HepG2 (cell line): ENCODE data around the gene ZDHHC14. TPM values are rescaled to one million over a fixed set of nuclear protein-coding genes. Genes with fewer than 3 reads are reported as not detected.
"Not testable (repeated sequence)": the region's sequence is repeated elsewhere in the genome, so short reads cannot be mapped to it uniquely, and the experiment has no call there.

ENCODE experiments used
- ATAC-seq: fragments of 200-7000 bp; cut with Tn5 transposase; 3 replicates; pipeline ENCODE4 v1.9.1; 2020; ENCODE audit warnings: mild to moderate bottlenecking, moderate library complexity
- BruUV-seq: library from RNA; stranded (reverse); fragments of 400-500 nt; replicated peaks from 2 replicates; lab custom pipeline; 2021; lab: Mats Ljungman, UMichigan
- CTCF ChIA-PET: fragments of 300-600 bp; formaldehyde crosslinking; extraction: SDS; loops from one replicate; lab custom pipeline; 2021; ENCODE audit warnings: low total read pairs, inconsistent platforms, low intra/inter-chr PET ratio; lab: Yijun Ruan, JAX
- POLR2A ChIA-PET: fragments of 350-600 bp; sonication (Branson Sonifier 250); formaldehyde crosslinking; loops from one replicate; lab custom pipeline; 2020; ENCODE audit warnings: antibody characterized with exemption, inconsistent platforms; lab: Yijun Ruan, JAX
- DNase-seq: peaks from one replicate; pipeline ENCODE4 v3.0.0-alpha.2; 2015; ENCODE audit warnings: low spot score
- FAIRE-seq: peaks from 3 replicates; lab custom pipeline; 2011; peaks lifted over from hg19 to GRCh38; lab: Jason Lieb, UNC
- H2AFZ ChIP-seq: one replicate; pipeline ENCODE4 v1.6.1; 2011; ENCODE audit warnings: low read length, inconsistent platforms
- H3K27ac ChIP-seq: fragments of 300-600 bp; 3 replicates; pipeline ENCODE4 v1.8.0; 2011; ENCODE audit warnings: mixed run types, mild to moderate bottlenecking, mixed read lengths, low read length, inconsistent platforms; ENCODE audit not compliant: insufficient read depth; ENCODE audit errors: extremely low read length
- H3K27me3 ChIP-seq, 2 experiments: fragments of 200-600 bp in 1 of 2; 2 replicates in 1 of 2; 3 replicates in 1 of 2; pipeline versions ENCODE4 v1.6.0 to v1.8.0; 2011; ENCODE audit warnings: low read length in 2 of 2, mild to moderate bottlenecking in 2 of 2, moderate library complexity in 2 of 2, inconsistent platforms in 1 of 2; ENCODE audit not compliant: insufficient read depth in 2 of 2, control insufficient read depth in 1 of 2
- H3K36me3 ChIP-seq, 2 experiments: fragments of 200-600 bp in 1 of 2; replicated peaks in 1 of 2; 2 replicates in 1 of 2; 3 replicates in 1 of 2; pipeline versions ENCODE4 v1.5.1 to v1.8.0; 2011; ENCODE audit warnings: low read length in 2 of 2, inconsistent platforms in 1 of 2; ENCODE audit not compliant: insufficient read depth in 2 of 2, control insufficient read depth in 1 of 2
- H3K4me1 ChIP-seq: 2 replicates; pipeline ENCODE4 v1.5.1; 2012; ENCODE audit warnings: low read length, inconsistent platforms; ENCODE audit not compliant: insufficient read depth
- H3K4me2 ChIP-seq: 2 replicates; pipeline ENCODE4 v1.6.0; 2011; ENCODE audit warnings: low read depth, low read length, inconsistent platforms
- H3K4me3 ChIP-seq, 3 experiments: fragments of 200-600 bp in 1 of 3; sonication (generic), shearing (Covaris generic) in 1 of 3; replicated peaks in 1 of 3; 2 replicates each; pipeline ENCODE4 v1.5.1; 2011 to 2016; ENCODE audit warnings: low read length in 3 of 3, inconsistent platforms in 2 of 3, low read depth in 2 of 3, mild to moderate bottlenecking in 2 of 3, control low read depth in 1 of 3, mixed read lengths in 1 of 3; ENCODE audit not compliant: insufficient read depth in 1 of 3
- H3K79me2 ChIP-seq: one replicate; pipeline ENCODE4 v1.6.1; 2011; ENCODE audit warnings: low read length, inconsistent platforms; ENCODE audit not compliant: insufficient read depth
- H3K9ac ChIP-seq: 2 replicates; pipeline ENCODE4 v1.6.0; 2011; ENCODE audit warnings: mild to moderate bottlenecking, low read depth, low read length, inconsistent platforms; ENCODE audit not compliant: insufficient read depth
- H3K9me3 ChIP-seq: 2 replicates; pipeline ENCODE4 v1.5.1; 2012; ENCODE audit warnings: mild to moderate bottlenecking, low read length
- H4K20me1 ChIP-seq: 2 replicates; pipeline ENCODE4 v1.6.0; 2011; ENCODE audit warnings: inconsistent platforms, mild to moderate bottlenecking, low read length, moderate library complexity; ENCODE audit not compliant: insufficient read depth
- ARID2 ChIP-seq: sonication (generic); formaldehyde crosslinking; IDR thresholded peaks from 2 replicates; pipeline ENCODE4 v1.8.1; 2022; ENCODE audit warnings: mild to moderate bottlenecking, missing genetic modification reagents, borderline replicate concordance
- LCORL ChIP-seq, 2 experiments: fragments of 450-650 bp in 1 of 2; sonication (generic) in 1 of 2; formaldehyde crosslinking in 1 of 2; IDR thresholded peaks; 2 replicates each; pipeline versions ENCODE4 v1.5.0 to v1.6.1; 2017 to 2020; ENCODE audit warnings: antibody characterized with exemption in 1 of 2, missing genetic modification reagents in 1 of 2
- MNT ChIP-seq: fragments of 450-650 bp; IDR thresholded peaks from 2 replicates; pipeline ENCODE4 v1.6.1; 2016
- NCOA1 ChIP-seq: sonication (generic); formaldehyde crosslinking; IDR thresholded peaks from 2 replicates; pipeline ENCODE4 v1.9.0; 2021; ENCODE audit warnings: missing genetic modification reagents
- WIZ ChIP-seq: sonication (generic); formaldehyde crosslinking; IDR thresholded peaks from 2 replicates; pipeline ENCODE4 v1.5.1; 2020; ENCODE audit warnings: mild to moderate bottlenecking, missing genetic modification reagents
- WGBS: methylation state at CpG from one replicate; pipeline ENCODE4 v1.1.6; 2017; ENCODE audit warnings: low lambda C conversion rate; 5-methylcytosine and 5-hydroxymethylcytosine counted together
- in situ Hi-C: cut with HindIII; loops from 2 replicates; pipeline ENCODE4 v1.10.0; 2017; ENCODE audit warnings: low pct_unique_long_range_greater_than_20kb; ENCODE audit not compliant: extremely low pct_ligation_motif_present
- intact Hi-C: fragments of 100-400 bp; cut with micrococcal nuclease; formaldehyde crosslinking; loops from one replicate; pipeline ENCODE4 v1.10.0; 2022; ENCODE audit not compliant: unreplicated experiment
- polyA plus RNA-seq, 8 experiments: library from polyadenylated mRNA; depleted of rRNA in 3 of 8; stranded (reverse) in 7 of 8; unstranded in 1 of 8; fragments of >200 nt; fragmentation: Illumina TruSeq in 4 of 8; extraction: Trizol in 4 of 8; gene quantifications; 2 replicates each; pipeline versions ENCODE4 v1.2.1 to v1.2.3, GENCODE V29; 2011 to 2016; ENCODE audit warnings: low read depth in 4 of 8, missing spikeins in 1 of 8, mixed read lengths in 1 of 8; ENCODE audit not compliant: insufficient read depth in 1 of 8
- total RNA-seq, 5 experiments: library from RNA; depleted of rRNA; stranded (reverse); fragments of >200 nt; fragmentation: Illumina TruSeq; extraction: Trizol; gene quantifications; 2 replicates each; pipeline ENCODE4 v1.2.3, GENCODE V29; 2016; ENCODE audit warnings: low read depth in 1 of 5
- TF ChIP-seq, protein P1 (sequence below): sonication (generic); formaldehyde crosslinking; IDR thresholded peaks from 2 replicates; pipeline ENCODE4 v1.5.1; 2020; ENCODE audit warnings: mild to moderate bottlenecking, missing genetic modification reagents, moderate library complexity

Gene ZDHHC14
- total and polyA plus RNA-seq, 2 of the 13 experiments (the other 11 are each of a cell fraction or from before 2014, with no cell fraction given), result 3.7 to 9.5 TPM

GRCh38 chr6:157587127-157587926, 206.3 kb downstream of the ZDHHC14 start (continued):
- no peak for TF ChIP-seq LCORL (IDR thresholded peaks at IDR 0.05)
- TF ChIP-seq LCORL (CRISPR knock-in tag; IDR thresholded peaks at IDR 0.05), result peak; percentile 25; the same call in 1 of the 2 replicates
- TF ChIP-seq, protein P1, sequence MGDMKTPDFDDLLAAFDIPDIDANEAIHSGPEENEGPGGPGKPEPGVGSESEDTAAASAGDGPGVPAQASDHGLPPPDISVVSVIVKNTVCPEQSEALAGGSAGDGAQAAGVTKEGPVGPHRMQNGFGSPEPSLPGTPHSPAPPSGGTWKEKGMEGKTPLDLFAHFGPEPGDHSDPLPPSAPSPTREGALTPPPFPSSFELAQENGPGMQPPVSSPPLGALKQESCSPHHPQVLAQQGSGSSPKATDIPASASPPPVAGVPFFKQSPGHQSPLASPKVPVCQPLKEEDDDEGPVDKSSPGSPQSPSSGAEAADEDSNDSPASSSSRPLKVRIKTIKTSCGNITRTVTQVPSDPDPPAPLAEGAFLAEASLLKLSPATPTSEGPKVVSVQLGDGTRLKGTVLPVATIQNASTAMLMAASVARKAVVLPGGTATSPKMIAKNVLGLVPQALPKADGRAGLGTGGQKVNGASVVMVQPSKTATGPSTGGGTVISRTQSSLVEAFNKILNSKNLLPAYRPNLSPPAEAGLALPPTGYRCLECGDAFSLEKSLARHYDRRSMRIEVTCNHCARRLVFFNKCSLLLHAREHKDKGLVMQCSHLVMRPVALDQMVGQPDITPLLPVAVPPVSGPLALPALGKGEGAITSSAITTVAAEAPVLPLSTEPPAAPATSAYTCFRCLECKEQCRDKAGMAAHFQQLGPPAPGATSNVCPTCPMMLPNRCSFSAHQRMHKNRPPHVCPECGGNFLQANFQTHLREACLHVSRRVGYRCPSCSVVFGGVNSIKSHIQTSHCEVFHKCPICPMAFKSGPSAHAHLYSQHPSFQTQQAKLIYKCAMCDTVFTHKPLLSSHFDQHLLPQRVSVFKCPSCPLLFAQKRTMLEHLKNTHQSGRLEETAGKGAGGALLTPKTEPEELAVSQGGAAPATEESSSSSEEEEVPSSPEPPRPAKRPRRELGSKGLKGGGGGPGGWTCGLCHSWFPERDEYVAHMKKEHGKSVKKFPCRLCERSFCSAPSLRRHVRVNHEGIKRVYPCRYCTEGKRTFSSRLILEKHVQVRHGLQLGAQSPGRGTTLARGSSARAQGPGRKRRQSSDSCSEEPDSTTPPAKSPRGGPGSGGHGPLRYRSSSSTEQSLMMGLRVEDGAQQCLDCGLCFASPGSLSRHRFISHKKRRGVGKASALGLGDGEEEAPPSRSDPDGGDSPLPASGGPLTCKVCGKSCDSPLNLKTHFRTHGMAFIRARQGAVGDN (CRISPR knock-in tag), result peak; percentile 25; the same call in 1 of the 2 replicates
- no peak for TF ChIP-seq WIZ (CRISPR knock-in tag)
- 0 out of 2 replicates have a peak, but pooled peaks have one; percentile 27 for TF ChIP-seq ARID2
- TF ChIP-seq NCOA1 (CRISPR knock-in tag), result 0 out of 2 replicates have a peak, but pooled peaks have one; percentile 54
- TF ChIP-seq MNT, result no peak

DNA sequence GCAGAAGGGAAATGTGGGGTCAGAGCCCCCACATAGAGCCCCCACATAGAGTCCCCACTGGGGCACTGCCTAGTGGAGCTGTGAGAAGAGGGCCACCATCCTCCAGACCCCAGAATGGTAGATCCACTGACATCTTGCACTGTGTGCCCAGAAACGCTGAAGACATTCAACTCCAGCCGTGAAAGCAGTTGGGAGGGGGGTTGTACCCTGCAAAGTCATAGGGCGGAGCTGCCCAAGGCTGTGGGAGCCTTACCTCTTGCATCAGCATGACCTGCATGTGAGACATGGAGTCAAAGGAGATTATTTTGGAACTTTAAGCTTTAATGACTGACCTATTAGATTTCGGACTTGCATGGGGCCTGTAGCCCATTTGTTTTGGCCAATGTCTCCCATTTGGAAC, 209.7 kb downstream of the ZDHHC14 start:
- BruUV-seq, H3K36me3 ChIP-seq, H3K4me2 ChIP-seq, H3K4me3 ChIP-seq, in situ Hi-C loops, H3K9ac ChIP-seq, H3K27ac ChIP-seq, intact Hi-C loops, H3K27me3 ChIP-seq, FAIRE-seq, DNase-seq, POLR2A ChIA-PET, CTCF ChIA-PET, H2AFZ ChIP-seq, H3K79me2 ChIP-seq, ATAC-seq, H4K20me1 ChIP-seq: not testable (repeated sequence)
- Histone ChIP-seq H3K4me1 (peaks cover 24% of the 10 kb centered on the region), H3K9me3 (peaks cover 19% of the 10 kb centered on the region)
- WGBS, result 85% methylated on average over 4 of the region's 4 CpGs
